ENCODE measurements around the gene PCDHGA3.
"Not testable (repeated sequence)": the region's sequence is repeated elsewhere in the genome, so short reads cannot be mapped to it uniquely, and the experiment has no call there.

The PCDHGA3 gene

DNA sequence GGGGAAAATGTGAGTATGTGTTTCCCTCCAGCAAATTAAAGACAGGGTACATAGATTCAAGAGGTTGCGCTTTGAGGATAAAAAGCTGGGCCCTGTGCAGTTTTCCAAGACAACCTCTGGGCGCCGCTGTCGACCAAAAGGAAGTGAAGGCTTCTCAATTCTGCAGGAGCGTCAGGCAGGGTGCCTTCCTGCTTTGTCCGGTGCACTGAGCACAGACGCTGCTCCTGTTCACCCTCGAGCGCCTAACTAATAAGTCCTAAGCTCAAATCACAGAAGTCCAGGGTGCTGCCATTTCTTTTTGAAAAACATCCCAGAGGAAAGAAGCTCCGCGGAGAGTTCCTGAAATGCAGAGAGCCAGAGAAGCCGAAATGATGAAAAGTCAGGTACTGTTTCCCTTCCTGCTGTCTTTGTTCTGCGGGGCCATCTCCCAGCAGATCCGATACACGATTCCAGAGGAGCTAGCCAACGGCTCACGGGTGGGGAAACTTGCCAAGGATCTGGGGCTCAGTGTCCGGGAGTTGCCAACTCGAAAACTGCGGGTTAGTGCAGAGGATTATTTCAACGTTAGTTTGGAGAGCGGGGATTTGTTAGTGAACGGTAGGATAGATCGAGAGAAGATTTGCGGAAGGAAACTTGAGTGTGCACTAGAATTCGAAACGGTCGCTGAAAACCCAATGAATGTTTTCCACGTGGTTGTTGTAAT lies 6.4 kb downstream of the PCDHGA3 start, which contains the start of gene PCDHGB1:
Gene PCDHGB1, plus strand, starts transcription at position 183 of the 703 bp plus-strand sequence. Its CDS starts 162 bp downstream, at position 345.
- DNase-seq (ENCODE audit: low spot score): peak; percentile 21

DNA sequence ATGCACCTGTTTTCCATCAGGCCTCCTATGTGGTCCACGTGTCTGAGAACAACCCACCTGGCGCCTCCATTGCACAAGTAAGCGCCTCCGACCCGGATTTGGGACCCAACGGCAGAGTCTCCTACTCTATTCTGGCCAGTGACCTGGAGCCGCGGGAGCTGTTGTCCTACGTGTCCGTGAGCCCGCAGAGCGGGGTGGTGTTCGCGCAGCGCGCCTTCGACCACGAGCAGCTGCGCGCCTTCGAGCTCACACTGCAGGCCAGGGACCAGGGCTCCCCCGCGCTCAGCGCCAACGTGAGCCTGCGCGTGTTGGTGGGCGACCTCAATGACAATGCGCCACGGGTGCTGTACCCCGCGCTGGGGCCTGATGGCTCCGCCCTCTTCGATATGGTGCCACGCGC lies 8.0 kb downstream of the PCDHGA3 start:
- no peak for DNase-seq (ENCODE audit: low spot score)

DNA sequence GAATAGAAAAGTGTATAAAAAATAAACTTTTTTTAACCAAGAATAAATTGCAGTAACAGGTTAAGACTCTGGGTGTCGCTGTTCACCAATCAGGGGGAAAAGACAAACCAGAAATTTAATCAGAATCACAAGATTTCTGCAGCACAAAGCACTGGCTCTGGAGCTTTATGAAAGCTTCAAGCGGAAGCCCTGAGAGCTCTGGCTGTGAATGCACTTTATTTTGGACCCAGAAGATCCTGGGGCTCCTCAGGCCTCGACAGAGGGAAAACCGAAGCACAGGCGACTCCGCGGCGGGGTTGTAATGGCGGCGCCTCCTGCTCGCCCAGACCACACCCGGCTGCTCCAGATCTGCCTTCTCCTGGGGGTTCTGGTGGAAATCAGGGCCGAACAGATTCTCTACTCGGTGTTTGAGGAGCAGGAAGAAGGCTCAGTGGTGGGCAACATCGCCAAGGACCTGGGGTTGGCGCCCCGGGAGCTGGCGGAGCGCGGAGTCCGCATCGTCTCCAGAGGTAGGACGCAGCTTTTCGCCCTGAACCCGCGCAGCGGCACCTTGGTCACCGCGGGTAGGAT lies 11.4 kb downstream of the PCDHGA3 start, which contains the start of gene PCDHGA4:
Gene PCDHGA4, plus strand, starts transcription at position 122 of the 570 bp plus-strand sequence. Its CDS starts 87 bp downstream, at position 209.
- DNase-seq (ENCODE audit: low spot score): no peak

DNA sequence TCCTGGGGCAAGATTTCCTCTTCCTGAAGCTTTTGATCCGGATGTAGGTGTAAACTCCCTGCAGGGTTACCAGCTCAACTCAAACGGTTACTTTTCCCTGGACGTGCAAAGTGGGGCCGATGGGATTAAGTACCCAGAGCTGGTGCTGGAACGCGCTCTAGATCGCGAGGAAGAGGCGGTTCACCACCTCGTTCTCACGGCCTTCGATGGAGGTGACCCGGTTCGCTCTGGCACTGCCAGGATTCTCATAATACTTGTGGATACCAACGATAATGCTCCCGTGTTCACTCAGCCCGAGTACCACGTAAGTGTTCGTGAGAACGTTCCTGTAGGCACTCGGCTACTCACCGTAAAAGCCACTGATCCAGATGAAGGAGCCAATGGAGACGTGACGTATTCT lies 12.0 kb downstream of the PCDHGA3 start:
- no peak for DNase-seq (ENCODE audit: low spot score)

DNA sequence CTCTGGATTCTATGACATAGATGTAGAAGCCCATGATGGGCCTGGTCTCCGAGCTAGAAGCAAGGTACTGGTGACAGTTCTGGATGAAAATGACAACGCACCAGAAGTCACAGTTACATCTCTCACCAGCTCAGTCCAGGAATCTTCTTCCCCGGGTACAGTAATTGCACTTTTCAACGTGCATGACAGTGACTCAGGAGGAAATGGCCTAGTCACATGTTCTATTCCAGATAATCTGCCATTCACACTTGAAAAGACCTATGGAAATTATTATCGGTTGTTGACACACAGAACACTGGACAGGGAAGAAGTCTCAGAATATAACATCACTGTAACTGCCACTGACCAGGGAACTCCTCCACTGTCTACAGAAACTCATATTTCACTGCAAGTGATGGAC lies 12.5 kb downstream of the PCDHGA3 start:
- DNase-seq (ENCODE audit: low spot score): no peak

DNA sequence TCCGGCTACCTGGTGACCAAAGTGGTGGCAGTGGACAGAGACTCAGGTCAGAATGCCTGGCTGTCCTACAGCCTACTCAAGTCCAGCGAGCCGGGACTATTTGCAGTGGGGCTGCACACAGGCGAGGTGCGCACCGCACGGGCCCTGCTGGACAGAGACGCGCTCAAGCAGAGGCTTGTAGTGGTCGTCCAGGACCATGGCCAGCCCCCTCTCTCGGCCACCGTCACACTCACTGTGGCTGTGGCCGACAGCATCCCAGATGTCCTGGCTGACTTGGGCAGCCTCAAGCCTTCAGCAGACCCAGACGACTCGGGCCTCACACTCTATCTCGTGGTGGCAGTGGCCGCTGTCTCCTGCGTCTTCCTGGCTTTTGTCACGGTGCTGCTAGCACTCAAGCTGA lies 13.3 kb downstream of the PCDHGA3 start:
- DNase-seq (ENCODE audit: low spot score): no peak

DNA sequence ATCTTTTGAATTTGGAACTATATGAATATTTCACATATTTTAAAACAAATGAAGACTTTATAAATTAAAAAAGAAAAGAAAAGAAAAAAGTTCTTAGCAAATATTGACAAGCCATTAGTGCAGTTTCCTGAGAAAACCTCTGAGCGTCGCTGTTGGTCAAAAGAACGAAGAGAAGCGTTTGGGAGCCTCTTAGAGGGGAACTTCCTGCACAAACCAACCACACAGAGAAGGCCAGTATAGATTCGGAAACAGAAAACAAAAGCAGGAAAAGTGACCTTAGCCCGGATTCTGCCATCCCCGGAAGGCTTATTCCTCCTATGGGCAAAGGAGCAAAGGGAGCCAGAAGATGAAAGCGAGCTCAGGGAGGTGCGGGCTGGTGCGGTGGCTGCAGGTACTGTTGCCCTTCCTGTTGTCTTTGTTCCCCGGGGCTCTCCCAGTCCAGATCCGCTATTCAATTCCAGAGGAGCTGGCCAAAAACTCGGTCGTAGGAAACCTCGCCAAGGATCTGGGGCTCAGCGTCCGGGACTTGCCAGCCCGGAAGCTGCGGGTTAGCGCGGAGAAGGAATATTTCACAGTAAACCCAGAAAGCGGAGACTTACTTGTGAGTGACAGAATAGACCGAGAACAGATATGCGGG lies 16.3 kb downstream of the PCDHGA3 start, which contains the start of gene PCDHGB2:
Gene PCDHGB2, plus strand, starts transcription at position 205 of the 637 bp plus-strand sequence. Its CDS starts 142 bp downstream, at position 347.
- DNase-seq (ENCODE audit: low spot score): peak; percentile 31

DNA sequence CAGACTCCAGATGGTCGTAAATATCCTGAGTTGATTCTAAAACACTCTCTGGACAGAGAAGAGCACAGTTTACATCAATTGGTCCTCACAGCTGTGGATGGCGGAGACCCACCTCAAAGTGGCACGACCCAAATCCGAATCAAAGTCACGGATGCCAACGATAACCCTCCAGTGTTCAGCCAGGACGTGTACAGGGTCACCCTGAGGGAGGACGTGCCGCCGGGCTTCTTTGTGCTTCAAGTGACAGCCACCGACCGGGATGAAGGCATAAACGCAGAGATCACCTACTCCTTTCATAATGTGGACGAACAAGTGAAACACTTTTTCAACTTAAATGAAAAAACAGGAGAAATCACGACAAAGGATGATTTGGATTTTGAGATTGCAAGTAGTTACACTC lies 17.1 kb downstream of the PCDHGA3 start:
- no peak for DNase-seq (ENCODE audit: low spot score)

DNA sequence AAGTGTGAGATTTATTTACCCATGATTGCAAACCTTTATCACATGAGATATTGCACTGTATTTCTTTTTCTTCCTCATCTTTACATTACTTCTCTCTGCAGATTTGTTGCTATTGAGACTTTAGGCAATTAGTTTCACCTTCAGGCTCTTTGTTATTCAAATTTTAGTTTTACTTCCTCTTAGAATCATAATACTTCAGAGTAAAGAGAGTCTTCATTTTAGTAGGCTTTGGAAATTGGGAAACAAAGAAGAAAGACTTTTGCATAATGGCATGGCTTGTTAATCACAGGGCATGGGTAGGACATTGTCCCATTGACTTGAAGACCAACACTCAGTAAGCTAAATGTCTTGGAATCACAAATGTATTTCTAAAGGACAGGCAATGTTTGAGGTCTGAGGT lies 19.1 kb downstream of the PCDHGA3 start:
- no peak for DNase-seq (ENCODE audit: low spot score)

DNA sequence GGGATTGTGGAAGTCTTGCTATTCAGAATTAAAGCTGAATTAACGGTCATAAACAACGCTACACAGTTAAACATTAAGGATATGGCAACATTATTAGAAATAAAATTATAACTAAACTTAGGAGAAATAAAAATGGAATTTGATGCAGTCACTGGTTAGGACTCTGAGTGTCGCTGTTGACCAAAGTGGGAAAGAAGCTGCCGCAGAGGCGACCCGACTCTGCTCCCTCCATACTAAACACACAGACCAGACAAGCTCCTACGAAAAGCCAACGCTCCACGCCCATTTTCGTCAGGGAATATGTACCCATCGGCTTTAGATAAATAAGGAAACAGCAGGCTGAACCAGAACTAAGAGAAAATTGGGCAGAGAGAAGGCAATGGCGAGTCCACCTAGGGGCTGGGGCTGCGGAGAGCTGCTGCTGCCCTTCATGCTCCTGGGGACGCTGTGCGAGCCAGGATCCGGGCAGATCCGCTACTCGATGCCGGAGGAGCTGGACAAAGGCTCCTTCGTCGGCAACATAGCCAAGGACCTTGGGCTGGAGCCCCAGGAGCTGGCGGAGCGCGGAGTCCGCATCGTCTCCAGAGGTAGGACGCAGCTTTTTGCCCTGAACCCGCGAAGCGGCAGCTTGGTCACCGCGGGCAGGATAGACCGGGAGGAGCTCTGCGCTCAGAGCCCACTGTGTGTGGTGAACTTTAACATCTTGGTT lies 20.5 kb downstream of the PCDHGA3 start, which contains the start of gene PCDHGA5:
Gene PCDHGA5, plus strand, starts transcription at position 211 of the 709 bp plus-strand sequence. Its CDS starts 169 bp downstream, at position 380.
- no peak for DNase-seq (ENCODE audit: low spot score)

DNA sequence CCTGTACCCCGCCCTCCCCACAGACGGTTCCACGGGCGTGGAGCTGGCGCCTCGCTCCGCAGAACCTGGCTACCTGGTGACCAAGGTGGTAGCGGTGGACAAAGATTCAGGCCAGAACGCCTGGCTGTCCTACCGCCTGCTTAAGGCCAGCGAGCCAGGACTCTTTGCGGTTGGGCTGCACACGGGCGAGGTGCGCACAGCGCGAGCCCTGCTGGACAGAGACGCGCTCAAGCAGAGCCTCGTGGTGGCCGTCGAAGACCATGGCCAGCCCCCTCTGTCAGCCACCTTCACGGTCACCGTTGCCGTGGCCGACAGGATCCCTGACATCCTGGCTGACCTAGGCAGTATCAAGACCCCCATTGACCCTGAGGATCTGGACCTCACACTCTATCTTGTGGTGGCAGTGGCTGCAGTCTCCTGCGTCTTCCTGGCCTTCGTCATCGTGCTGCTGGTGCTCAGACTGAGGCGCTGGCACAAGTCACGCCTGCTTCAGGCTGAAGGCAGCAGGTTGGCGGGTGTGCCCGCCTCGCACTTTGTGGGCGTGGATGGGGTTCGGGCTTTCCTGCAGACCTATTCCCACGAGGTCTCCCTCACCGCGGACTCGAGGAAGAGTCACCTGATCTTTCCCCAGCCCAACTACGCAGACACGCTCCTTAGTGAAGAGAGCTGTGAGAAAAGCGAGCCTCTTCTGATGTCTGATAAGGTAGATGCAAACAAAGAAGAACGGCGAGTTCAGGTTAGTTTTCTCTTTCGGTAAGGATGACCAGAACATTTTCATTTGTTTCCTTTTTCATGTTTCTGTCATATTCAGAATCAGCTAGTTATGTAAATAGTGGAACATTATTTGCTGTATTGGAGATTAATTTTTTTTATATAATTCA lies 22.6 kb downstream of the PCDHGA3 start:
- DNase-seq (ENCODE audit: low spot score): no peak

DNA sequence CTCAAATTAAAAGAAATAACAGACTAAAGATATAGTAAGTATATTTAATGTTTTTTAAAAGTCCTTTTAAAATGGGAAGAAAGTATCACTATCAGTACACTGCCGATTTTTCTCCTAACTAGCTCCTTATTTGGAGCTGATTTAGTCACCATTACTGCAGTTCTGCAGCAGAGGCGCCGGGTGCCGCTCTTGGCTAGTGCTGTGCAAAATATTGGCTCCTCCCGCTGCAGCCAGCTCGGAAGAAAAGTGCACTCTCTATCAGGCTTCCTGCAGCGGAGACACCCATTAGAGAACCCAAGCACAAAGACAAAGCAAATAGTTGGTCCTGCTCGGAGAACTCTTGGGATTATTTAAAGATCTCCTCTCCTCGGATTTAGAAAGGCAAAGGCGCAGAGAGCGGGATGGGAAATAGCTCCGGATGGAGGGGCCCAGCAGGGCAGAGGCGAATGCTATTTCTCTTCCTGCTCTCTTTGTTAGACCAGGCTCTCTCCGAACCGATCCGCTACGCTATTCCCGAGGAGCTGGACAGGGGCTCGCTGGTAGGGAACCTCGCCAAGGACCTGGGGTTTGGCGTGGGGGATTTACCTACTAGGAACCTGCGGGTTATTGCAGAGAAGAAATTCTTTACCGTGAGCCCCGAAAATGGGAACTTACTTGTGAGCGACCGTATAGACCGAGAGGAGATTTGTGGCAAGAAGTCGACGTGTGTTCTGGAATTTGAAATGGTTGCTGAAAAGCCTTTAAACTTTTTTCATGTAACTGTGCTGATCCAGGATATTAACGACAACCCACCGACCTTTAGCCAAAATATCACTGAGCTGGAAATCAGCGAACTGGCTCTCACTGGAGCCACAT lies 26.6 kb downstream of the PCDHGA3 start, which contains the start of gene PCDHGB3:
Gene PCDHGB3, plus strand, starts transcription at position 249 of the 855 bp plus-strand sequence. Its CDS starts 153 bp downstream, at position 402.
- no peak for DNase-seq (ENCODE audit: low spot score)

DNA sequence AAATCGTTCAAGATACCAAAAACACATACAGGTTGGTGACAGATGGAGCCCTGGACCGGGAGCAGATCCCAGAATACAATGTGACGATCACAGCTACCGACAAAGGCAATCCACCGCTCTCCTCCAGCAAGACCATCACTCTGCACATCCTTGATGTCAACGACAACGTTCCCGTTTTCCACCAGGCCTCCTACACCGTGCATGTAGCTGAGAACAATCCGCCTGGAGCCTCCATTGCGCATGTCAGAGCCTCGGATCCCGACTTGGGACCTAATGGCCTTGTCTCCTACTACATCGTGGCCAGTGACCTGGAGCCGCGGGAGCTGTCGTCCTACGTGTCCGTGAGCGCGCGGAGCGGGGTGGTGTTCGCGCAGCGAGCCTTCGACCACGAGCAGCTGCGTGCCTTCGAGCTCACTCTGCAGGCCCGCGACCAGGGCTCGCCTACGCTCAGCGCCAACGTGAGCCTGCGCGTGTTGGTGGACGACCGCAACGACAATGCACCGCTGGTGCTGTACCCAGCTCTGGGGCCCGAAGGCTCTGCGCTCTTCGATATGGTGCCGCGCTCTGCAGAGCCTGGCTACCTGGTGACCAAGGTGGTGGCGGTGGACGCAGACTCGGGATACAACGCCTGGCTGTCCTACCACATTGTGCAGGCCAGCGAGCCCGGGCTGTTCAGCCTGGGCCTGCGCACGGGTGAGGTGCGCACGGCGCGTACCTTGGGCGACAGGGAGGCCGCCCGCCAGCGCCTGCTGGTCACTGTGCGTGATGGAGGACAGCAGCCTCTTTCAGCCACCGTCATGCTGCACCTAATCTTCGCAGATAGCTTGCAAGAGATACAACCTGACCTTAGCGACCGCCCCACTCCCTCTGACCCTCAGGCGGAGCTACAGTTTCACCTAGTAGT lies 28.2 kb downstream of the PCDHGA3 start:
- DNase-seq (ENCODE audit: low spot score): no peak

DNA sequence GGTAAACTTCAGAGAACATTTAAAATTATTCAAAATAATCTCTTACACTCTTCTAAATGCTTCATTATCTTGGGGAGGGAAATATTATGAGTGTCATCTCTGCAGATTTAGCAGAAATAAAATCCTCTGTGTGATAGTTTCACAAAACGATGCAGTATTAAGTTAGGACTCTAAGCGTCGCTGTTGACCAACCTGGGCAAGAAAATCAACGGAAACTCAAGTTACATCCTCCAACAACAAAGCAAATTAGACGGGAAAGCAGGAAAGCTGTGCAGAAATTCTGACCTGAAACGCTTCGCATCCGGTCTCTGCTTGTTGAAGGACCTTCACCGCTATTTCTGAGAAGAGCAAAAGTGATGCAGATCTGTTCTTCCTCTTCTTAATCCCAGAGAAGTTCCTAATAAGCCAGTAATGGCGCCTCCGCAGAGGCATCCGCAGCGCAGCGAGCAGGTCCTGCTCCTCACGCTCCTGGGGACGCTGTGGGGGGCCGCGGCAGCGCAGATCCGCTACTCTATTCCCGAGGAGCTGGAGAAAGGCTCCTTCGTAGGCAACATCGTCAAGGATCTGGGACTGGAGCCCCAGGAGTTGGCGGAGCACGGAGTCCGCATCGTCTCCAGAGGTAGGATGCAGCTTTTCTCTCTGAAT lies 30.2 kb downstream of the PCDHGA3 start, which contains the start of gene PCDHGA6:
Gene PCDHGA6, plus strand, starts transcription at position 219 of the 645 bp plus-strand sequence. Its CDS starts 193 bp downstream, at position 412.
- DNase-seq (ENCODE audit: low spot score): peak; percentile 30

DNA sequence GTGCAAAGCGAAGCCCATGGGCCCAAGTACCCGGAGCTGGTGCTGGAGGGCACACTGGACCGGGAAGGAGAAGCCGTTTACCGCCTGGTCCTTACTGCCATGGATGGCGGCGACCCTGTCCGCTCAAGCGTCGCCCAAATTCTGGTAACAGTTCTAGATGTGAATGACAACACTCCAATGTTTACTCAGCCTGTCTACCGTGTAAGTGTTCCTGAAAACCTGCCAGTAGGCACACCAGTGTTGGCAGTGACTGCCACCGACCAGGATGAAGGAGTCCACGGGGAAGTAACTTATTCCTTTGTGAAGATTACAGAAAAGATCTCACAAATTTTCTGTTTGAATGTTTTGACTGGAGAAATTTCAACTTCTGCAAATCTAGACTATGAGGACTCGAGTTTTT lies 31.0 kb downstream of the PCDHGA3 start:
- no peak for DNase-seq (ENCODE audit: low spot score)

DNA sequence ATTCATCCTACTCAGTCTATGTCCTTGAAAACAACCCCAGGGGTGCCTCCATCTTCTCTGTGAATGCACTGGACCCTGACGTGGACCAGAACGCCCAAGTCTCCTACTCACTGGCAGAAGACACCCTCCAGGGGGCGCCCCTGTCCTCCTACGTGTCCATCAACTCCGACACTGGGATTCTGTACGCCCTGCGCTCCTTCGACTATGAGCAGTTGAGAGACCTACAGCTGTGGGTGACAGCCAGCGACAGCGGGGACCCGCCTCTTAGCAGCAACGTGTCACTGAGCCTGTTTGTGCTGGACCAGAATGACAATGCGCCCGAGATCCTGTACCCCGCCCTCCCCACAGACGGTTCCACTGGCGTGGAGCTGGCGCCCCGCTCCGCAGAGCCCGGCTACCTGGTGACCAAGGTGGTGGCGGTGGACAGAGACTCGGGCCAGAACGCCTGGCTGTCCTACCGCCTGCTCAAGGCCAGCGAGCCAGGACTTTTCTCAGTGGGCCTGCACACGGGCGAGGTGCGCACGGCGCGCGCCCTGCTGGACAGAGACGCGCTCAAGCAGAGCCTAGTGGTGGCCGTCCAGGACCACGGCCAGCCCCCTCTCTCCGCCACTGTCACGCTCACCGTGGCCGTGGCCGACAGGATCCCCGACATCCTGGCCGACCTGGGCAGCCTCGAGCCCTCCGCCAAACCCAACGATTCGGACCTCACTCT lies 32.0 kb downstream of the PCDHGA3 start:
- not testable (repeated sequence) for DNase-seq (ENCODE audit: low spot score)

DNA sequence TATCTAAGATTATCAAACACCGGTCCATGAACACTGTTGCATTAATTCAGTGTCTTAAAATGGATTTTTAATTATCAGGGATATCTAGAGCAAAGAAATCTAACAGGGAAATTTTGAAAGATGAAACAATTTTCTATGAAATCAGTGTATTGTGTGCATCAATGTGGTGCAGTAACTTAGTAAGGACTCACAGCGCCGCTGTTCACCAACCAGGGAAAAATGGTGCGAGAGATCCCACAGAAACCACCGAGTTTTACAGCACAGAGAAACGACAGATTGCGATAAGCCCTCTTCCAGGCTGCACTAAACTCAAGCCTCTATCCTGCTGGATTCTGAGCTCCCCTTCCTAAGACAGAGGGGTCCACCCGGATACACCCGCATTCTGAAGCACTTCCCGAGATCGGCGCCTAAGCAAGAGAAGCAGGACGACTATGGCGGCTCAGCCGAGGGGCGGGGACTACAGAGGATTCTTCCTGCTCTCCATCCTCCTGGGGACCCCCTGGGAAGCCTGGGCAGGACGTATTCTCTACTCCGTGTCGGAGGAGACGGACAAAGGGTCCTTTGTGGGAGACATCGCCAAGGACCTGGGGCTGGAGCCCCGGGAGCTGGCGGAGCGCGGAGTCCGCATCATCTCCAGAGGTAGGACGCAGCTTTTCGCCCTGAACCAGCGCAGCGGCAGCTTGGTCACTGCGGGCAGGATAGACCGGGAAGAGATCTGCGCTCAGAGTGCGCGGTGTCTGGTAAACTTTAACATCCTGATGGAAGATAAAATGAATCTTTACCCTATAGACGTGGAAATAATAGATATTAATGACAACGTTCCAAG lies 39.1 kb downstream of the PCDHGA3 start, which contains the start of gene PCDHGA7:
Gene PCDHGA7, plus strand, starts transcription at position 274 of the 826 bp plus-strand sequence. Its CDS starts 158 bp downstream, at position 432.
- no peak for DNase-seq (ENCODE audit: low spot score)
